C4-2B (cell line): ENCODE data around the gene KAZN.

Source experiments
- CTCF ChIP-seq: fragments of 450-650 bp; conservative IDR thresholded peaks from 2 replicates; pipeline ENCODE4 v1.5.1; 2017; ENCODE audit warnings: mild to moderate bottlenecking
- ZFX ChIP-seq: fragments of 450-650 bp; IDR thresholded peaks from 2 replicates; pipeline ENCODE4 v1.6.1; 2017

GRCh38 chr1:14630986-14631385 is 32.5 kb downstream of the KAZN start:
- no peak for TF ChIP-seq CTCF
- no peak for TF ChIP-seq ZFX
